Measurements from ENCODE around the gene HDAC7. TPM values are rescaled to one million over a fixed set of nuclear protein-coding genes. Genes with fewer than 3 reads are reported as not detected.

Gene HDAC7
- total RNA-seq, 1 donor from 2014 or later, result 126 TPM

DNA sequence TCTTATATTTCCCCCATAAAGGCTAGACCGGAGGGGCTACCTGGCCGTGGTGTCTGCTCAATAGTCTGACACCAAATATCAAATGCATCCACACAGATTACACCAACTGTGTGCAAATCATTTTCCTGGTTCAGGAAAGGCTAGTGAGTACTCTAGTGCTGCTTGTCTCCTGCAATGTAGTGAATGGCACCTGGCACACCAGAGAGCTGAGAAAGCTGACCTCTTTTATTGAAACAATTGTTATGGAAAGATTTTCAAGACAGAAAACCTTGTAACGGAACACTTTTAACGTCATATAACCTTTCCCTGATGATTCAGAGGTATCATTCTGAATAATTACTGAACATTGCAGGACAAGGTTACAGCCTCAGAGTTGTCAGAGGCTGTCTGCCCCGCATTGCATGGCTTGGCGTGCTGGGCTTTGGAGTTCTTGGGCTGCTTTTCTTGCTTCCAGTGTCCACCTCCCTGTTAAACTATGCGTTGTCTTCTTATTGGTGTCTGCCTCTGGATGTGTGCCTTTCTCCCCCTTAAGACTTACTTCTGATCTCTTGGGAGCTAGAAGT is 40.7 kb upstream of the HDAC7 start:
- Mint-ChIP-seq H3K27me3 (no peaks in the 10 kb centered on the region), H3K9me3 (no peaks in the 10 kb centered on the region), H3K36me3 (ENCODE audit: low read depth) (no peaks in the 10 kb centered on the region), H3K4me1 (no peaks in the 10 kb centered on the region), H3K27ac (no peak overlapping the region), H3K4me3 (no peak overlapping the region)
- intact Hi-C loops (cut with micrococcal nuclease), result no loop called here
- CTCF ChIA-PET, result interaction anchor here (1.1 kb wide), 1 partner anchor 21 kb away, joined by 3 read pairs; no protein-coding TSS in a partner anchor
- TF ChIP-seq, protein P1, sequence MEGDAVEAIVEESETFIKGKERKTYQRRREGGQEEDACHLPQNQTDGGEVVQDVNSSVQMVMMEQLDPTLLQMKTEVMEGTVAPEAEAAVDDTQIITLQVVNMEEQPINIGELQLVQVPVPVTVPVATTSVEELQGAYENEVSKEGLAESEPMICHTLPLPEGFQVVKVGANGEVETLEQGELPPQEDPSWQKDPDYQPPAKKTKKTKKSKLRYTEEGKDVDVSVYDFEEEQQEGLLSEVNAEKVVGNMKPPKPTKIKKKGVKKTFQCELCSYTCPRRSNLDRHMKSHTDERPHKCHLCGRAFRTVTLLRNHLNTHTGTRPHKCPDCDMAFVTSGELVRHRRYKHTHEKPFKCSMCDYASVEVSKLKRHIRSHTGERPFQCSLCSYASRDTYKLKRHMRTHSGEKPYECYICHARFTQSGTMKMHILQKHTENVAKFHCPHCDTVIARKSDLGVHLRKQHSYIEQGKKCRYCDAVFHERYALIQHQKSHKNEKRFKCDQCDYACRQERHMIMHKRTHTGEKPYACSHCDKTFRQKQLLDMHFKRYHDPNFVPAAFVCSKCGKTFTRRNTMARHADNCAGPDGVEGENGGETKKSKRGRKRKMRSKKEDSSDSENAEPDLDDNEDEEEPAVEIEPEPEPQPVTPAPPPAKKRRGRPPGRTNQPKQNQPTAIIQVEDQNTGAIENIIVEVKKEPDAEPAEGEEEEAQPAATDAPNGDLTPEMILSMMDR (IDR thresholded peaks at IDR 0.05), result no peak
- DNase-seq (no peak), ATAC-seq (ENCODE audit: low read depth) (no peak)
- POLR2A ChIA-PET, result no interaction called here

DNA sequence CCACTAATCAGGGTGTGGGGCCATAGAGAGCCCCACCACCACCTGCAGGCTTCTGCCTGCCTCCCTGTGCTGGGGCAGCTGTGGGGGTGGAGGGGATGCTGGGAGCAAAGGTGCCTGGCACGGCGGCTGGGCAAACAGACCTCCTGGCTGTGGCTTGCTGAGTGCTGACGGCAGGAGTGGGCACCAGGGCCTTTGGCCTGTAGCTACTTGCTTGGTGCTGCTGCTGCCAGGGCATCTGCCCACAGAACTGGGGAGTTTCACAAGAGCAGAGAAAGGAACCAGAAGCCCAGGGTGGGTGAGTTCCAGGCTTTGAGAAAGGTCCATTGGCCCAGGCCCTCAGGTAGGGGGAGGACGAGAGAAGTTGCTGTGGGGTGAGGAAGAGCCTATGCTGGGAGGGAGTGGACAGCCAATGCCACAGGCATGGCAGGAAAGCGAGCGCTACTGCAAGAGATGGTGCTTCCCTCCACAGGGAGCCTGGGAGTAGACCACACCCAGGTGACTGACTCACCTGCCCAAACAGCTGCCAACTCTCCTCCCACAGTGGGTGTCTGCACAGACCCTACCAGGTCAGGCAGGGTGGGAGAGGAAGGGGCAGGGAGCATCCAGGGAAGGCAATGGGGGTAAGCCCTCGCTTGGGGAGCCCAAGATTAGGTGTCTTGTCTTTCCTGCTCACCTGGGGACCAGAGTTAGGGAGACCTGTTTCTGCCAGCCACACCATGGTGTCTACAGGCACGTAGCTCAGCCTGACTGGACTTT is 39.0 kb upstream of the HDAC7 start:
- Mint-ChIP-seq H3K9me3 (no peaks in the 10 kb centered on the region), H3K4me3 (no peak overlapping the region), H3K27ac (no peak overlapping the region), H3K4me1 (no peaks in the 10 kb centered on the region), H3K27me3 (no peaks in the 10 kb centered on the region), H3K36me3 (ENCODE audit: low read depth) (no peaks in the 10 kb centered on the region)
- POLR2A ChIA-PET, result no interaction called here
- TF ChIP-seq, protein P1 (IDR thresholded peaks at IDR 0.05), result no peak
- no peak for ATAC-seq (ENCODE audit: low read depth)
- CTCF ChIA-PET, result no interaction called here
- intact Hi-C loops (cut with micrococcal nuclease), result no loop called here
- no peak for DNase-seq

DNA sequence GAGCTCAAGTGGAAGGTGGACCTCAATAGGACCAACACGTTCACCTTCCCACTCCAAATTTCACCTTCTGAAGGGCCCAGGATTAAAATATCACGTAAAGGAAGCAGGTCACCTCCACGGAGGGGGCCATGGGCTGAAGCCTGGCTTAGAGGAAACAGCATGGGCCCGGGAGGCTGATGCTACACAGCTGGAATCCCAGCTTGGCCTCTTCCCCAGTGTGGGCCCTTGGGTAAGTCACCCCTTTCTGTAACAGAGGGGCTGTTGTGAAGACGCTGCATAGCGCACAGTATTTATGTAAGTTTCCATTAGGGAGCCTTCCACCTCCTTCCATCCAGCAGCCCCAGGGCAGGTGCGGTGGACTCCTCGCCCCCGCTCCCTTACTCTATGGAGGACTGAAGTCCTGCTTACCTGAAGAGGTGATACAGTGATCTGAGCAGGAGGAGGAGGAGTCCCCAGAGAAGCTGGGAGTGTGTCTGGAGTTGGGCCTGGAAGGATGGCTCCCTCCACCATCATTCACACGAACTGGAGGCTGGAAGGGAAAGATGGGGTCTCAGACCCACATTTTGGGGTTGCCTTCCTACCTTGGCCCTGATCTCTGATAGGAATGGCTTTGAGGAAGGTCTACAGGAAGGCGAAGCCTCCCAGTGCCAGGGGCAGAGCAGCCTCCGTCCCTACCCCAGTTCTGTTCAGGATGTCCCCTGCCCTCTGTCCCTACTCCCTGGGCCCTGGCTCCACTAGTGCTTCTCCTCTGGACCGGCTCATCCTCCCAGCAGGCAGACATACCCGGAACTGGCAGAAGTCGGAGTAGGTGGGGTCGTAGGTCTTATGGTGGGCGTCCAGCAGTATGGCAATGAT is 37.2 kb upstream of the HDAC7 start:
- DNase-seq, result no peak
- H3K9me3 Mint-ChIP-seq, result no peaks in the 10 kb centered on the region
- intact Hi-C loops (cut with micrococcal nuclease), result no loop called here
- no peaks in the 10 kb centered on the region for H3K4me1 Mint-ChIP-seq
- CTCF ChIA-PET, result no interaction called here
- TF ChIP-seq, protein P1 (IDR thresholded peaks at IDR 0.05), result no peak
- H3K4me3 Mint-ChIP-seq, result no peak overlapping the region
- POLR2A ChIA-PET, result no interaction called here
- H3K27me3 Mint-ChIP-seq, result no peaks in the 10 kb centered on the region
- no peak for ATAC-seq (ENCODE audit: low read depth)
- no peaks in the 10 kb centered on the region for H3K36me3 Mint-ChIP-seq (ENCODE audit: low read depth)
- no peak overlapping the region for H3K27ac Mint-ChIP-seq

DNA sequence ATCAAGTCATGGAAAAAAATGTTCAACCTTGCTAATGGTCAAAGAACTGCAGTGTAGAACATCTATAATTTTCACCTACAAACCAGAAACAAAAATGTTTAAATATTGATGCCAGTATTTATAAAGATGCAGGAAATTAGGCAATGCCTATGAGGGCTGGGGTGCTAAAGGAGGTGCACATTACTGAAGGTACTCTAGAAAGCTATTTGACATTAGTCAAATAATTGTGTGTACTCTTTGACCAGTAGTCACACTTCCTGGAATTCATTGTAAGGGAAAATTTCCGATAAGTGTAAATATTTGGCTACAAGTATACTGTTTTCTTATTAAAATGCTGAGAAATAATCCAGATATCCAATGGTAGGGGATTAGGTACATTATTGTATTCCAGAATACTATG is 36.4 kb upstream of the HDAC7 start:
- H3K27ac Mint-ChIP-seq, result no peak overlapping the region
- H3K4me1 Mint-ChIP-seq, result no peaks in the 10 kb centered on the region
- no peaks in the 10 kb centered on the region for H3K9me3 Mint-ChIP-seq
- no peak overlapping the region for H3K4me3 Mint-ChIP-seq
- TF ChIP-seq, protein P1 (IDR thresholded peaks at IDR 0.05), result no peak
- CTCF ChIA-PET, result interaction anchor here (0.7 kb wide), 1 partner anchor 39 kb away, joined by 3 read pairs; no protein-coding TSS in a partner anchor
- intact Hi-C loops (cut with micrococcal nuclease), result no loop called here
- no peak for DNase-seq
- POLR2A ChIA-PET, result no interaction called here
- H3K27me3 Mint-ChIP-seq, result no peaks in the 10 kb centered on the region
- no peak for ATAC-seq (ENCODE audit: low read depth)
- H3K36me3 Mint-ChIP-seq (ENCODE audit: low read depth), result no peaks in the 10 kb centered on the region

DNA sequence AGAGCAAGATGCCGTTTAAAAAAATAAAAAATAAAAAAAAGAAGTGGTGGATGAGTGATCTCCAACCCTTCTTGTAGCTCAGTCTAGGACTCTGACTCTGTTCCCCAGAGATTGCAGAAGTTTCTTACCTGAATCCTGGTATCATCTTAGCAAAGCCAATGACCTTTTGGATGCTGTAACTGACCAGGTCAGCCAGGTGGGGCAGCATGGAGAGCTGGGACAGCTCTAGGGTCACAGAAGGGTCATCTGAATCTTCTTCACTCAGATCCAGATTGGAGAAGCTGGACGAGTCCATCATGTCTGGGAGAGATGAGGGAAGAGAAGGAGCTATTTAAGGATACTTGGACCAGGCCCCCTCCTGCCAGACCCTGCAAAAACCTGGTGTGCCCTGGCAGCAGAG is 35.8 kb upstream of the HDAC7 start:
- Mint-ChIP-seq H3K36me3 (ENCODE audit: low read depth) (no peaks in the 10 kb centered on the region), H3K27ac (no peak overlapping the region), H3K27me3 (no peaks in the 10 kb centered on the region), H3K4me1 (no peaks in the 10 kb centered on the region), H3K4me3 (no peak overlapping the region), H3K9me3 (no peaks in the 10 kb centered on the region)
- ChIA-PET CTCF (interaction anchor here (0.7 kb wide), 1 partner anchor 39 kb away, joined by 3 read pairs; no protein-coding TSS in a partner anchor), POLR2A (no interaction called here)
- TF ChIP-seq, protein P1 (IDR thresholded peaks at IDR 0.05), result no peak
- DNase-seq (no peak), ATAC-seq (ENCODE audit: low read depth) (no peak)
- intact Hi-C loops (cut with micrococcal nuclease), result no loop called here

All from activated B cell treated with CpG ODN at 0.5 μM for 24 hours (primary cell).